NCI-H345 treated with DMSO at 0.1 percent for 48 hours (cell line): ENCODE results near the gene RAP1GAP.

Experiments used
- DNase-seq: peaks from one replicate; lab custom pipeline; 2025; ENCODE audit not compliant: unreplicated experiment; lab: John Stamatoyannopoulos, UW

The RAP1GAP gene

GRCh38 chr1:21550097-21550496, 119.1 kb downstream of the RAP1GAP start:
- no peak for DNase-seq

GRCh38 chr1:21547876-21548275, 121.3 kb downstream of the RAP1GAP start:
- DNase-seq, result no peak
